LNCaP clone FGC (cell line): ENCODE data around the gene REXO4.
"Not testable (repeated sequence)": the region's sequence is repeated elsewhere in the genome, so short reads cannot be mapped to it uniquely, and the experiment has no call there.

Source experiments
- DNase-seq: peaks from one replicate; pipeline ENCODE4 v3.0.0-alpha.2; 2011; ENCODE audit warnings: low read depth
- H3K4me3 ChIP-seq: 2 replicates; pipeline ENCODE4 v1.5.1; 2011; ENCODE audit warnings: mild to moderate bottlenecking, low read depth, low read length, control low read depth
- TF ChIP-seq, protein P1 (sequence below): IDR thresholded peaks from 2 replicates; pipeline ENCODE4 v1.5.1; 2012; ENCODE audit warnings: mild to moderate bottlenecking; ENCODE audit not compliant: control insufficient read depth, insufficient read depth; ENCODE audit errors: extremely low read depth

The REXO4 gene

DNA sequence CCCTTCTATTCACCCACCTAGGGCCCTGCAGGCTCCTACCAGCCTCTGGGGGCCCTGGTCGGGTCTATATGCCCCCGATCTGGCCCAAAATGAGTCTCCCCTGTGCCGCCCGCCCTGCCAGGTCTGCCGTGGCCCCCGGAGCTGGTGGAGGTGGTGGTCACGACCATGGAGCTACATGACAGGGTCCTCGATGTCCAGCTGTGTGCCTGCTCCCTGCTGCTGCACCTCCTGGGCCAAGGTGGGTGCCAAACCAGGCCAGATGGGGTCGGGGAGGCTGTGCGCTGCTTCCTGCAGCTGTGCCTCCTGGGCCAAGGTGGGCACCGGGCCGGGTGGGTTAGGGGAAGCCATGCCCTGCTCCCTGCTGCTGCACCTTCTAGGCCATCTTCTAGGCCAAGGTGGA, 17.5 kb downstream of the REXO4 start:
- TF ChIP-seq, protein P1, sequence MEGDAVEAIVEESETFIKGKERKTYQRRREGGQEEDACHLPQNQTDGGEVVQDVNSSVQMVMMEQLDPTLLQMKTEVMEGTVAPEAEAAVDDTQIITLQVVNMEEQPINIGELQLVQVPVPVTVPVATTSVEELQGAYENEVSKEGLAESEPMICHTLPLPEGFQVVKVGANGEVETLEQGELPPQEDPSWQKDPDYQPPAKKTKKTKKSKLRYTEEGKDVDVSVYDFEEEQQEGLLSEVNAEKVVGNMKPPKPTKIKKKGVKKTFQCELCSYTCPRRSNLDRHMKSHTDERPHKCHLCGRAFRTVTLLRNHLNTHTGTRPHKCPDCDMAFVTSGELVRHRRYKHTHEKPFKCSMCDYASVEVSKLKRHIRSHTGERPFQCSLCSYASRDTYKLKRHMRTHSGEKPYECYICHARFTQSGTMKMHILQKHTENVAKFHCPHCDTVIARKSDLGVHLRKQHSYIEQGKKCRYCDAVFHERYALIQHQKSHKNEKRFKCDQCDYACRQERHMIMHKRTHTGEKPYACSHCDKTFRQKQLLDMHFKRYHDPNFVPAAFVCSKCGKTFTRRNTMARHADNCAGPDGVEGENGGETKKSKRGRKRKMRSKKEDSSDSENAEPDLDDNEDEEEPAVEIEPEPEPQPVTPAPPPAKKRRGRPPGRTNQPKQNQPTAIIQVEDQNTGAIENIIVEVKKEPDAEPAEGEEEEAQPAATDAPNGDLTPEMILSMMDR, result no peak
- no peak overlapping the region for H3K4me3 ChIP-seq
- DNase-seq, result no peak

DNA sequence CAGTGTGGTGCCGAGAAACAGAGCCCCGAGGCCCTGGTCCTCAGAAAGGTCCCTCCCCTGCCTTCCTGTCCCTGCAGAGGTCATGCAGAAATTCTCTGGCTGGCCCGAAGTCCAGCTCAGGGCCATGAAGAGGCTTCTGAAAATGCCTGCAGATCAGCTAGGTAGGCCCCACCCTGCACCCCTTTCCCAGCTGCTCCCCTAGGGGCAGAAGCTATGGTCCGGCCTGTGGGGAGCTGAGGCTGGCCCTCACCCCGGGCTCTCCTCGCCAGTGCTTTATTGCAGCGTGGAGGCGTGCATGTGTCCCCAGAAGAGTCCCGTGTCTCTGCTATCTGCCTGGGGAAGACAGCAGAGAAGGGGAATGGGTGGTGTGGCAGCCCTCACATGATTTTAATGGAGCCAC, 19.9 kb downstream of the REXO4 start:
- DNase-seq, result no peak
- no peak overlapping the region for H3K4me3 ChIP-seq
- TF ChIP-seq, protein P1, result no peak

DNA sequence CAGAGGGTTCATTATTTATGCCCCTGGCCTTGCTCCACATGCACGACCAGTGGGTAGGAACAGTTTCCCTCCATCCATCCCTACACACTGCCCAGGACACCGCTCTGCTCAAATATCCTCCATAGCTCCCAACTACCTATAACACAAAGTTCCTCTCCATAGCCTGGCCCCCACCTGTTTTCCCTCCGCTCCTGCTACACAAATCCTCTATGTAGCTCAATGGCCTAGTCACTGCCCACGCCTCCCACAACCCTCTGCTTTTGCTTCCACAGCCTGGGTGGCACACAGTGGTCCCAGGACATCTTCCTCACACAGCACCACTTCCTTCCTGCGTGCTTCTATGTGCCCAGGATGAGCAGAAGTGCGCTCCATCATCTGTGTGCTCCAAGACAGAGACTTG, 20.4 kb downstream of the REXO4 start:
- DNase-seq, result no peak
- H3K4me3 ChIP-seq, result no peak overlapping the region
- TF ChIP-seq, protein P1, result no peak

DNA sequence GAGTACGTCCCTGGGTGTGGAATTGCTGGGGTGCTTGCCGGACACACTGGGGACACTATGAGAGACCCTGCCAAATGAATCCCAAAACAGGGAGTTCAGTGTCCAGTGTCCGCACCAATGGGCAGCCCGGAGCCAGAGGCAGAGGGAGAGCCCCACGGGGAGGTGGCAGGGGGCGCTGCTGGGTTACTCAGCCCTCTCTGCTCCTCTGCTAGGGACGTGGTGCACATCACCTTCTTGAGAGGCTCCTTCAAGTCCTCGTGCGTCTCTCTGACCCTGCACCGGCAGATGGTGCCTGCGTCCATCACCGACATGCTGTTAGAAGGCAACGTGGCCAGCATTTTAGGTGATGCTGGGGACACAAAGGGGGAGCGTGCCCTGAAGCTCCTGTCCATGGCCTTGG, 20.9 kb downstream of the REXO4 start:
- TF ChIP-seq, protein P1, result peak; percentile 16; the same call in 1 of the 2 replicates
- no peak overlapping the region for H3K4me3 ChIP-seq
- no peak for DNase-seq

DNA sequence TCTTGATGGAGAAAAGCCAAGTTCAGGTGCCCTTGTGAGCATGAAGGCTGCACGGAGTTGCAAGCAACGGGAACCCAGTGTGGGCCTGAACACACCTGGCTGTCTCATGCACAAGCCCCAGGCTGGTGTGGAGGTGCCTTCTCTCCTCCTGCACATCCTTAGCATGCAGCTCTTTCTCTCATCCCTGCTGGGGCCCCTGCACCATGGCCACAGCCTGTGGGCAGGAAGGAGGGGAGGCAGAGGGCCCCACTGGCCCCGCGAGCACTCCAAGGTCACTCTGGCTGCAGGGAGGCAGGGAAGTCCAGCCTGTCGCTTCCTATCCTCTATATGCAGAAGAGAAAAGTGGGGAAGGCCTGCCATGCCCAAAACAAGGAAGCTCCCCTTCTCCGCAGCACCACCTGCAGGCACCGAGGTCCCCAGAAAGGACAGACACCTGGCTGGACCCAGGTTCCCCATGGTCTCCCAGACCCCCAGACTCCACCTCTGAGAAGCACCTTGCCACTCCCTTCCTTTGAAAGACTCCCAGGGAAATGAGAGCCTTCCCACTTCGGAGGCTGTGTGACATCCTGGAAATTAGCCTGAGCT, 23.0 kb downstream of the REXO4 start:
- TF ChIP-seq, protein P1, result no peak
- no peak for DNase-seq
- H3K4me3 ChIP-seq, result no peak overlapping the region

DNA sequence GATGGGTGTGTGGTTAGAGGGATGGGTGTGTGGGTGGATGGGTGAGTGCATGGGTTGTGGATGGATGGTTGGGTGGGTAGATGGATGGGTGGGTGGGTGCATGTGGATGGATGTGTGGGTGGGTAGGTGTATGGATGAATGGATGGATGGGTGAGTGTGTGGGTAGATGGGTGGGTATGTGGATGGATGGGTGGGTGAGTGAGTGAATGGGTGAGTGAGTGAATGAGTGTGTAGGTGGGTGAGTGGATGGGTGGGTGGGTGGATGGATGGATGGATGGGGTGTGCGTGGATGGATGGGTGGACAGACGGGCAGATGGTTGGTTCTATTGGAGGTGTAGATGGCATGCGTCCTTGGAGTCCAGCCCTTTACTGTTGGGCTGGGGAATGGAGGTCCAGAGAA, 24.4 kb downstream of the REXO4 start:
- TF ChIP-seq, protein P1, result no peak
- no peak overlapping the region for H3K4me3 ChIP-seq
- DNase-seq, result no peak

DNA sequence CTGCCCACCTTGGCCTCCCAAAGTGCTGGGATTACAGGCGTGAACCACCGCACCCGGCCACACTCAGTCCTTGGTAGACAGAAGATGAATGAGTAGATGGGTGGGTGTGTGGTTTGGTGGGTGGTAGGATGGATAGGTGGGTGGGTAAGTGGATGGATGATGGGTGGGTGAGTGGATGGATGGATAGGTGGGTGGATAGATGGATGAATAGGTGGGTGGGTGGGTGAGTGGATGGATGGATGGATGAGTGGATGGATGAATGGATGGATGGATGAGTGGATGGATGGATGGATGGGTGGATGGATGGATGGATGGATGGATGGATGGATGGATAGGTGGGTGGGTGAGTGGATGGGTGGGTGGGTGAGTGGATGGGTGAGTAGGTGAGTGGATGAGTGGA, 25.5 kb downstream of the REXO4 start:
- not testable (repeated sequence) for DNase-seq, H3K4me3 ChIP-seq

DNA sequence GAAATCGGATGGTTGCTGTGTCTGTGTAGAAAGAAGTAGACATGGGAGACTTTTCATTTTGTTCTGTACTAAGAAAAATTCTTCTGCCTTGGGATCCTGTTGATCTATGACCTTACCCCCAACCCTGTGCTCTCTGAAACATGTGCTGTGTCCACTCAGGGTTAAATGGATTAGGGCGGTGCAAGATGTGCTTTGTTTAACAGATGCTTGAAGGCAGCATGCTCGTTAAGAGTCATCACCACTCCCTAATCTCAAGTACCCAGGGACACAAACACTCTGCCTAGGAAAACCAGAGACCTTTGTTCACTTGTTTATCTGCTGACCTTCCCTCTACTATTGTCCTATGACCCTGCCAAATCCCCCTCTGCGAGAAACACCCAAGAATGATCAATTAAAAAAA, 26.4 kb downstream of the REXO4 start:
- not testable (repeated sequence) for DNase-seq, H3K4me3 ChIP-seq
